Lower lobe of right lung (tissue), 2 donors: Measurements from ENCODE around the gene ERBB3. TPM values are rescaled to one million over a fixed set of nuclear protein-coding genes. Genes with fewer than 3 reads are reported as not detected.
"Not testable (repeated sequence)": the region's sequence is repeated elsewhere in the genome, so short reads cannot be mapped to it uniquely, and the experiment has no call there.

Source experiments
- ATAC-seq, 2 donors: fragments of 200-7000 bp; cut with Tn5 transposase; one replicate each; pipeline ENCODE4 v1.9.1; 2020 to 2022; ENCODE audit warnings: mild to moderate bottlenecking in 2 of 2, moderate library complexity in 2 of 2
- DNase-seq: peaks from one replicate; pipeline ENCODE4 v3.0.0-alpha.2; 2020
- H3K27ac ChIP-seq: fragments of 200-600 bp; one replicate; pipeline ENCODE4 v1.8.0; 2022
- H3K27me3 ChIP-seq: fragments of 200-600 bp; one replicate; pipeline ENCODE4 v1.8.0; 2022; ENCODE audit warnings: low read depth
- H3K36me3 ChIP-seq: fragments of 200-600 bp; one replicate; pipeline ENCODE4 v1.8.0; 2022; ENCODE audit warnings: mild to moderate bottlenecking
- H3K4me1 ChIP-seq: fragments of 200-600 bp; one replicate; pipeline ENCODE4 v1.8.0; 2022
- H3K4me3 ChIP-seq: fragments of 200-600 bp; one replicate; pipeline ENCODE4 v1.8.0; 2022; ENCODE audit warnings: mild to moderate bottlenecking
- H3K9me3 ChIP-seq: fragments of 200-600 bp; one replicate; pipeline ENCODE4 v1.8.0; 2022
- intact Hi-C: fragments of 100-400 bp; cut with DNase I; formaldehyde crosslinking; loops from one replicate; pipeline ENCODE4 v1.11.0; 2022
- total RNA-seq: library from RNA; stranded (reverse); fragmentation: NEBNext Ultra II Directional; extraction: Animal tissue kit (Norgen Biotek cat#: 25700); gene quantifications from one replicate; pipeline ENCODE4 v1.2.1, GENCODE V29; 2021
- TF ChIP-seq, protein P1 (sequence below): fragments of 200-600 bp; IDR thresholded peaks from one replicate; pipeline ENCODE4 v1.8.0; 2022; ENCODE audit warnings: antibody characterized with exemption, mild to moderate bottlenecking
- donor health status: DM: no; HTN: yes; CAD: no; lungs with severe emphysema.

ERBB3 gene
- total RNA-seq, 1 donor from 2014 or later: 80.5 TPM

DNA sequence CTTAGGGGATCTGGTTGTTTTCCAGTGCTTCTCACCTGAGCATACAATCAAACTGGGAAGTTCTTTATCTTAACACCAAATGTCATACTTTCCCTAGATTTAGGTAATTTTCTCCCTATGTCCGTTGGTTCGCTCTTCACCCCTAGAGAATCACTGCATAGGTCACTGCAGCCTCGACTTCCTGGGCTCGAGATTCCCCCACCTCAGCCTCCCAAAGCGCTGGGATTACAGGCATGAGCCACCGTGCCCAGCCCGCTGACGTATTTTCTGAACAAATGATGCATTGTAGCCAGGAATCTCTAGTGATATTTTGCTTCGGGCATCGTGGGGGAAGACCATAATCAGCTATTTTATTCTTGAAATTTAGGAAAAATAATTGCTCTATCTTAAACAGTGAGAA lies 35.4 kb downstream of the ERBB3 start:
- peak overlapping the region; percentile 91 for H3K27ac ChIP-seq
- DNase-seq (no peak), ATAC-seq (no peak)
- no peaks in the 10 kb centered on the region for H3K9me3 ChIP-seq
- H3K4me3 ChIP-seq: peak overlapping the region; percentile 72
- no peaks in the 10 kb centered on the region for H3K27me3 ChIP-seq
- peaks cover 48% of the 10 kb centered on the region for H3K36me3 ChIP-seq
- intact Hi-C loops: no loop called here
- H3K4me1 ChIP-seq: peaks cover 19% of the 10 kb centered on the region
- TF ChIP-seq, protein P1, sequence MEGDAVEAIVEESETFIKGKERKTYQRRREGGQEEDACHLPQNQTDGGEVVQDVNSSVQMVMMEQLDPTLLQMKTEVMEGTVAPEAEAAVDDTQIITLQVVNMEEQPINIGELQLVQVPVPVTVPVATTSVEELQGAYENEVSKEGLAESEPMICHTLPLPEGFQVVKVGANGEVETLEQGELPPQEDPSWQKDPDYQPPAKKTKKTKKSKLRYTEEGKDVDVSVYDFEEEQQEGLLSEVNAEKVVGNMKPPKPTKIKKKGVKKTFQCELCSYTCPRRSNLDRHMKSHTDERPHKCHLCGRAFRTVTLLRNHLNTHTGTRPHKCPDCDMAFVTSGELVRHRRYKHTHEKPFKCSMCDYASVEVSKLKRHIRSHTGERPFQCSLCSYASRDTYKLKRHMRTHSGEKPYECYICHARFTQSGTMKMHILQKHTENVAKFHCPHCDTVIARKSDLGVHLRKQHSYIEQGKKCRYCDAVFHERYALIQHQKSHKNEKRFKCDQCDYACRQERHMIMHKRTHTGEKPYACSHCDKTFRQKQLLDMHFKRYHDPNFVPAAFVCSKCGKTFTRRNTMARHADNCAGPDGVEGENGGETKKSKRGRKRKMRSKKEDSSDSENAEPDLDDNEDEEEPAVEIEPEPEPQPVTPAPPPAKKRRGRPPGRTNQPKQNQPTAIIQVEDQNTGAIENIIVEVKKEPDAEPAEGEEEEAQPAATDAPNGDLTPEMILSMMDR: no peak

DNA sequence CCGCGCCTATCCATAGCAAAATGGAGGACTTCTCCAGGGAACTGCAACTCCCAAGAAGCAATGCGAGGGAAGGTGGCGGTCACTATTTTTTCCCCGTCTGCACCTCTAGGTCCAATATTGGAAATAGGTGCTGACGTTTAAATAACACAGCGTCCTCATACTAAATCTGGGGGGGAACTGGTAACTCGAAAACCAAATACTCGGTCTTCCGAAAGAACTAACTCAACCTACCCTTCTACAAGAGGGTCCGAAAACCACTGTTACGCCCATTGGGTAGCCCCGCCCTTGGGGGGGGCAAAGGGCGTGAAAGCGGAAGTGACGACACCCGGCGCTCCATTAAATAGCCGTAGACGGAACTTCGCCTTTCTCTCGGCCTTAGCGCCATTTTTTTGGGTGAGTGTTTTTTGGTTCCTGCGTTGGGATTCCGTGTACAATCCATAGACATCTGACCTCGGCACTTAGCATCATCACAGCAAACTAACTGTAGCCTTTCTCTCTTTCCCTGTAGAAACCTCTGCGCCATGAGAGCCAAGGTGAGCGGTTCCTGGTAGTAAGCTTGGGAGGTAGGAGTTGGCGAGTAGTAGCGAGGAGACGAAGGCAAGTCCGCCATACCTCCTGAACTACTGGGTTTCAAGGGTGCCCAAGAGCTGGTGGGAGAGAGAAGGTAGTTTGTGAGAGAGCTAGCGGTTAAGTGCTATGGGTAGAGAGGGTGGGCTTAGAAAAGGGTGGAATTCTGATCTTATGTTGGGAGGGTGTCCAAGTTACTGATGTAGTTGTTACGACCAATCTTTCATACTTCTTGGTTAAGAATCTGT lies 36.5 kb downstream of the ERBB3 start, which contains the start of gene RPL41:
RPL41 (plus strand) TSS at position 367 of the 815 bp plus-strand sequence.
- DNase-seq (peak; percentile 94), ATAC-seq (peak; percentile 82)
- Histone ChIP-seq H3K27ac (peak within 1 kb of the TSS; percentile 91), H3K4me1 (peaks cover 21% of the 10 kb centered on the region), H3K36me3 (peaks cover 48% of the 10 kb centered on the region), H3K9me3 (no peaks in the 10 kb centered on the region), H3K27me3 (no peaks in the 10 kb centered on the region), H3K4me3 (peak within 1 kb of the TSS; percentile 72)
- TF ChIP-seq, protein P1: no peak
- intact Hi-C loops: no loop called here

DNA sequence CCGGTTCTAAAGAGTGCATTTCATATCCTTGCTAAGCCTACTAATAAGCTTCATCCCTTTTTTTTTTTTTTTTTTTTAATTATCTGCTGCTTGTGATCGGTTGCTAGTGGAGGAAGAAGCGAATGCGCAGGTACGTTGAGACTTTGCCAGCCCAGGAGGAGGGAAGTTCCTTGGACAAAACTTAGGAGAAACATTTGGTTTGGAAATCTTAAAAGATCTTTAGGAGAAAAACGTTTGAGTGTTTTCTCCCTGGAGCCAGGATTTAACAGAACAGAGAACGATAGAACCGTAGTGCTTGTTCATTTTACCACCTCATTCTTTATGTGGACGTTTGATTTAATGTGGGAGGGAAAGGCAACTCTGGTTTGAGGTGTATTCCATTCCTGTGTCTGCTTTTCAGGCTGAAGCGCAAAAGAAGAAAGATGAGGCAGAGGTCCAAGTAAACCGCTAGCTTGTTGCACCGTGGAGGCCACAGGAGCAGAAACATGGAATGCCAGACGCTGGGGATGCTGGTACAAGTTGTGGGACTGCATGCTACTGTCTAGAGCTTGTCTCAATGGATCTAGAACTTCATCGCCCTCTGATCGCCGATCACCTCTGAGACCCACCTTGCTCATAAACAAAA lies 37.2 kb downstream of the ERBB3 start:
- H3K9me3 ChIP-seq, ATAC-seq, DNase-seq, intact Hi-C loops, H3K27me3 ChIP-seq: not testable (repeated sequence)
- H3K4me1 ChIP-seq: peaks cover 21% of the 10 kb centered on the region
- peak overlapping the region; percentile 72 for H3K4me3 ChIP-seq
- peaks cover 46% of the 10 kb centered on the region for H3K36me3 ChIP-seq
- H3K27ac ChIP-seq: peak overlapping the region; percentile 91

DNA sequence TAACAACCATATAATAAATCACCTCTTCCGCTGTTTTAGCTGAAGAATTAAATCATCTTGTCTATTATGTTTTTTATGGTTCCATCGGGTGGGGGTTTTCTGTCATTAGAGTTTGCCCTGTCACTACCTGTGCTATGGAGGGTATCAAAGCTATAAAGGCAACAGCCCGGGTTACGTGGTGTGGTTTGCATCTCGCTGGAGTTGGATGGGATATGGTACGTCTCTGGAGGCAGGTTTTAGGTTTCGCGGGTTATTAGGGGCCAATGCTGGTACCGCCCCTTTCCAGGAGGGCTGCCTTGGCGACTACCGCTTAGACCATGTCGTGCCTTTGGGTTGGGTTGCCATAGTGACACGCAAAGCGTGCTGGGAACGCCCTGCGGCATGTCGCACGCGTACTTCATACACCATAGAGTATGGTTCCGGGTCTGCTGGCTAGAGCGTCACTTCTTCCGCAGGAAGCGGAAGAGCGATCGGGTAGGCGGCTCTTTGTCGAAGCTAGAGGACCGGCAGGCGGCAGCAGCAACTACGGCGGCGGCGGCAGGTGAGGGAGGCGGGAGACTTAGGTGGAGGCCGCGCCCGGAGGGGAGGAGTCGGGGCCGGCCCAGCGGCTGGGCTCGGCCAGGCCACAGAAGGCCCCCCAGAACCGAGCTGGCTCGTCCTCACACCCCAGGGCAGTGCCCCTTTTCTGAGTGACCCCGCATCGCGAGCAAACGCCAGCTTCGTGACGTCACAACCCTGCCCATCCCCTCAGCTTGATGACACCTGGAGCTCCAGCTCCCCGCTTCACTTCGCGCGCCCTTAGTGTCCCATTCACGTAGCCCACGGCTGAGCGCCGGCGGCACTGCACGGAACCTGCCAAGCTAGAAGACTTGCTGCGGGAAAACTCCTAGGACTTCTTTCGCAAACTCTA lies 38.1 kb downstream of the ERBB3 start, which contains the start of gene ZC3H10:
ZC3H10 (plus strand) TSS at position 489 of the 910 bp plus-strand sequence. CDS start 2,297 bp downstream, outside the sequence.
- TF ChIP-seq, protein P1: peak; percentile 53
- Histone ChIP-seq H3K4me1 (peaks cover 21% of the 10 kb centered on the region), H3K36me3 (peaks cover 37% of the 10 kb centered on the region), H3K27me3 (no peaks in the 10 kb centered on the region), H3K27ac (peak within 1 kb of the TSS; percentile 91), H3K4me3 (peak within 1 kb of the TSS; percentile 72), H3K9me3 (no peaks in the 10 kb centered on the region)
- peak; percentile 90 to 95 for ATAC-seq
- intact Hi-C loops: no loop called here
- peak; percentile 99 for DNase-seq

DNA sequence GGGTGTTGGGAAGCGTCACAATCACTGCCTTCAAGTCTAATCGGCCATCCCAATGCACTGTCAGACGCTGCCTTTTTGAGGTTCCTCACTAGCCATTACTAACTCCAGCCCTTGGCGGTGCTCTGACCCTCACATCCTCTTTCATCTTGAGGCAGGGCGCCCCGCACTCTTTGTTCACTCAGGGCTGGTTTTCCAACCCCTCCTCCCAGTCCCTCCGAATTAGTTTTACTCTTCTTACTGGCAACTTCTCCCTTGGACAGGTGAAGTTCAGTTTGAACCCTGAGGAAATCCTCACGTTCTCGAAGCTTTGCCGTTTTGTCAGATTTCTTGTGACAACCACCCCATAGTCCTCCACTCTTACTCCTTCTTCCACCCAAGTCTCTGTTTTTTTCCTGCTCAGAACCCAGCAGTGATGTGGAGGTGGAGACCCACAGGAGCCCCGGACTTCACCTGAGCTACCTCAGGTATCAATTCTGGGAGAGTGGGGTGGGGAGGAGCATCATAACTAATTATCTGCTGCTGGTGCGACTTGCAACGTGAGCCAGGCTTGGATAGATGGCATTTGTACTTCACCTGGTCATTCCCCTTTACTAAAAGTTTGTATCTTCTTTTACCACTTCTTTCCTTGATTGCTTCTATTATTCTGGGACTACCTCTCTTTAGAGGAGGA lies 38.9 kb downstream of the ERBB3 start:
- Histone ChIP-seq H3K9me3 (no peaks in the 10 kb centered on the region), H3K4me3 (peak overlapping the region; percentile 72), H3K36me3 (peaks cover 29% of the 10 kb centered on the region), H3K27ac (peak overlapping the region; percentile 91), H3K27me3 (no peaks in the 10 kb centered on the region), H3K4me1 (peaks cover 21% of the 10 kb centered on the region)
- intact Hi-C loops: no loop called here
- ATAC-seq: peak; percentile 0 to 2
- TF ChIP-seq, protein P1: no peak
- DNase-seq: no peak
